NT2/D1 (cell line): ENCODE measurements around the gene EIF4G3.

ENCODE experiments used
- SUZ12 ChIP-seq: IDR thresholded peaks from 2 replicates; pipeline ENCODE4 v1.6.1; 2011; ENCODE audit not compliant: insufficient read length, insufficient read depth; ENCODE audit errors: extremely low read depth
- YY1 ChIP-seq: IDR thresholded peaks from 2 replicates; pipeline ENCODE4 v1.6.1; 2011; ENCODE audit not compliant: insufficient read length, insufficient read depth

DNA sequence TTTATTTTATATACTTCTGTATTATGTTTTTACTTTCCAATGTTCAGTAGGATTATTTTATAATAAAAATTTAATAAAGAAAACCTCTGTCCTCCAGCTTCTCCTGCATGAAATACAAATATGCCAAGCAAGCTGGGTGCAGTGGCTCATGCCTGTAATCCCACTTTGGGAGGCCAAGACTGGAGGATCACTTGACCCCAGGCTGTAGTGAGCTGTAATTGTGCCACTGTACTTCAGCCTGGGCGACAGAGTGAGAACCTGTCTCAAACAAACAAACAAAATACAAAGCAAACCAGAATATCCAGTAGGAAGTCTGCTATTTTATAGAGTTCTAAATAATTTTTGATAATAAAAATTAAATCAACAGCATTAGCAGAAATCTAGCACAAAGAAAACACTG lies 168.8 kb downstream of the EIF4G3 start:
- TF ChIP-seq YY1, result no peak
- TF ChIP-seq SUZ12, result no peak
